Left renal cortex interstitium (tissue), 4 donors: ENCODE measurements around the gene PDGFA. TPM values are rescaled to one million over a fixed set of nuclear protein-coding genes. Genes with fewer than 3 reads are reported as not detected.

Experiments used
- DNase-seq, 4 donors: peaks; one replicate each; pipeline ENCODE4 v3.0.0-alpha.2; 2013; ENCODE audit warnings: low read depth in 4 of 4, low spot score in 2 of 4, missing footprints in 1 of 4
- polyA plus RNA-seq, 4 donors: library from polyadenylated mRNA; unstranded; fragments of 120-200 nt; gene quantifications; one replicate each; pipeline ENCODE4 v1.2.1, GENCODE V29; 2013; ENCODE audit not compliant: insufficient read length in 4 of 4

PDGFA gene
- polyA plus RNA-seq, 4 donors, result 44.5 to 57.8 (median 50.3) TPM

DNA sequence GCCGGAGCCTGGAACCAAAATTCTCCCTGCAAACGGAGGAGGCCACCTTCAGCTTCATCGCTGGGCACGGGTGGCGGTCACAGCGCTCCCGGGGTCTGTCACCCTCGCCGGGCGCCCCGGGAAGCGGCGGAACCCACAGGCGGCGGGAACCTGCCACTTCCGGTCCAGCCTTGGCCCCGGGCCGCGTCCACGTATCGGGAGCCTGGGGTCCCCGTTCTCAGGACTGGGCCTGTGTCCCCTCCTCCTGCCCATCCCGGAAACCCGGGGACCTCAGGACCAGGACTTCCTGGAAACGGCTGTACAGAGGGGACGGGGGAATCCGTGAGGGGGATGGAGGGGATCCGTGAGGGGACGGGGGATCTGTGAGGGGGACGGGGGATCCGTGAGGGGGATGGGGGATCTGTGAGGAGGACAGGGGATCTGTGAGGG, 25.4 kb downstream of the PDGFA start:
- no peak for DNase-seq

DNA sequence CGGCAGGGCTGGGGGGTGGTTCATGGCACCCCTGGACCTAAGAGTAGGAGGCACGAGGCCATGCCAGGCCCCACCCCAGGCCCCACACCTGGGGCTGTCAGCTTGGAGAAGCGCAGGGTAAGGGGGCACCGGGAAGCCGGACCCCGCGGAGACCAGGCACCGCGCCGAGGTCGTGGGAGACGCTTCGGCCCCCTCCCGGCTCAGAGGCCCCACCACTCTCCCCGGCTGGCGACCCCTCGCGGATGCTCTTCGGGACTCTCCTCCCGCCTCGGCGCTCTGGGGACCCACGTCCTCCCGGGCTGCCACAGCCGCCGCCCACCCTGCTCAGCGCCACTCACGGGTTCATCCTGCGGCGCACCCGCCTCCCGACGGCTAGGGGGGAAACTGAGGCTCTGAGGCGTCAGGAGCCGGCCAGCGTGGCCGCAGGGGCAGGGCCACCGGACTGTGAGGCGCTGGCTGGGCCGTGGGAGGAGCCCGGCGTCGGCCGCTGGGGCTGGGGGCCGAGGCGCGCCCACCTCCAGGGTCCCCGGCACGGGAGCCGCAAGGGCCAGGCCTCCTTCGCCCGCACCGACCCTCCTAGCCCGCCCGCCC, 25.9 kb downstream of the PDGFA start:
- DNase-seq, result no peak

DNA sequence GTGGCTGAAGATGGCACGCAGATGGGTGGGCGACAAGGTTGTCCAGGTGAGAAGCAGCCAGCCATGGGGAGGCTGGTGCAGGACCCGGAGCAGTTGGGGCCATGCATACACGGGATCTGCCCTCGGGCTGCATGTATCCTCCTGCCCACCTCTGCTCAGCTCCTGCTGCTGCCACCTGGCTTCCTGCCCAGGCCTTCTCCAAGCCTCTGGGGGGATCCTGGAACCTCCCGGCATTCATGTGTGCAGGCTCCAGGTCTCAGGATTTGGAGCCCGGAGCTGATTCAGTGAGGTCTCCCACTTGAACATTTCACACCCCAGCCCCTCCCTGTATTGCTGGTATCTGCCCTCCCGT, 27.0 kb downstream of the PDGFA start:
- no peak for DNase-seq

GRCh38 chr7:491958-492713, 27.5 kb downstream of the PDGFA start:
- no peak for DNase-seq

DNA sequence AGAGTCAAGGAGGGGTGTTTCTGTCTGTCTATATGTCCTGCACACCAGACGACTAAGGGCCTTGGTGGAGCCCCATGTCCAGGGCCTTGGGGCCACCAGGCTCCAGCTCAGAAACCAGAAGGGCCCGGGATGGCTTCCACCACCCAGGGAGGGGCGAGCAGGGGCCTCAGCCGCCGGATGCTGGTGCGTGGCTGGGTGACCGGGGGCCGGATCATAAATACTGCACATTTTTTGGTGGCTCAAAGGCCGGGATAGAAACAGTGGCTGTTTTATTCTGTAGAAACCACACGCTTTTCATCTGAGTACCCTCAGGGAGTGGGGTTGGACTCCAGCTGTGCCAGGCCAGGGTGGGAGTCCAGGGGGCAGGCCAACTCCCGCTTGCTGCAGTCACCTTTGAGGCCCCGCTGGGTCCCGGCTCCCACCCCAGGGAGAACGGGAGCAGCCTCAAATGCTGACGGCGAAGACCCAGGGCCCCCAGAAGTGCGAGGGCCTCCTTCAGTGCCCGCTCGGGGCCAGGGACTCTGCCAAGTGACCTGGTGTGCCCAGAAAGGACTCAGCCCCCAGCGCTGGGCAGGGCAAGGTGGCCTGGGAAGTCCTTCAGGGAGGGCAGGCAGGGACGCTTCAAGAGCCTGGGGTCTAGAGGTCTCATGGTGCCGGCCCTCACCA, 28.2 kb downstream of the PDGFA start:
- DNase-seq, result no peak

DNA sequence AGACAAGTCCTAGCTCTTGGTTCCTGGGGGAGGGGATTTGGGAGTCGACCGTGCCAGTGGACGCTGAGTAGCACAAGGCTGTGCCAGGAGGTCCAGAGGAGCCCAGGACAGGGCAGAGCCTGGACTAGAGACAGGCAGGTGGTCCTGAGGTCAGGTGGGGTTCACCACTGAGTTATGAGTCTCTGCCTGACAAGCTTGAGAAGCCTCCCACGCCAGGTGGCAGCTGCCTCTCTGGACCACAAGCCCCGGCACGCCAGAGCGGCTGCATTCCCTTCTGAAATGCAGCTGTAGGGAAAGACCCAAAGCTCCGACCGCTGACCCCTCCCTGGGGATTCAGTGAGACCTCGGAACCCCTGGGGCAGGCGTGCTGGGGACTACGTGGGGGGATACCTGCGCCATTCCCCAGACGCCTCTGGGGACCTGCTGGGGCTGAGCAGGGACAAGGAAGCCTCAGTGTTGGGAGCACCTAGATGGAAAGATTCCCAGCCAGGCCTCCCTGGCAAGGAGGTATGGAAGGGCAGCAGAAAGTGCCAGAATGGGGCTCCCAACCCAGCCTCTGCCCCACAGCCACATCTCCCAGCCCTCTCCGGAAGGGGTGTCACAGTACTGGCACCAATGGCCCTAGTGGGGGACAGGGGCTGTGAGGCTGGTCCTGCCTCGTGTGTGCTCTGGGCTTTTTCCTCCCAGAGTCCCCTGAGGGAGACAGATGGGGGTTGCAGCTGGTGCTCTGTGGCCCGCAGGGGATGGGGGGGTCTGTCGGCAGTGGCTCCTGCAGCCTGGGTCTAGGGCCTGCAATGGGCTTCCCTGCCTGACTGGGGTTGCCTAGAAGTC, 29.0 kb downstream of the PDGFA start:
- DNase-seq, result no peak

DNA sequence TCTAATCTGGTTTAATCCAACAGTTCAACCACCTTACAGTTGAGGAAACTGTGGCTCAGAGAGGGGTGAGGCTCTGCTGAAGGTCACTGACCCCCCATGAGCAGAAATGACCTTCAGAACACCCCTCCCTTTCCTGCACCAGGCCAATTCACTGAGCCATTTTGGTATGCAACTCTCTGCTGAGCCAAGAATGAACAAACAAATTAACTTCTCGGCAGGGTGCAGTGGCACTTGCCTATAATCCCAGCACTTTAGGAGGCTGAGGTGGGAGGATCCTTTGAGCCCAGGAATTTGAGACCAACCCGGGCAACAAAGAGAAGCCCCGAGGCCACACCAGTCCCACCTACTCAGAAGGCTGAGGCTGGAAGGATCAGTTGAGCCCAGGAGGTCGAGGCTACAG, 29.8 kb downstream of the PDGFA start:
- no peak for DNase-seq

GRCh38 chr7:486216-486743, 33.4 kb downstream of the PDGFA start:
- DNase-seq, result no peak

DNA sequence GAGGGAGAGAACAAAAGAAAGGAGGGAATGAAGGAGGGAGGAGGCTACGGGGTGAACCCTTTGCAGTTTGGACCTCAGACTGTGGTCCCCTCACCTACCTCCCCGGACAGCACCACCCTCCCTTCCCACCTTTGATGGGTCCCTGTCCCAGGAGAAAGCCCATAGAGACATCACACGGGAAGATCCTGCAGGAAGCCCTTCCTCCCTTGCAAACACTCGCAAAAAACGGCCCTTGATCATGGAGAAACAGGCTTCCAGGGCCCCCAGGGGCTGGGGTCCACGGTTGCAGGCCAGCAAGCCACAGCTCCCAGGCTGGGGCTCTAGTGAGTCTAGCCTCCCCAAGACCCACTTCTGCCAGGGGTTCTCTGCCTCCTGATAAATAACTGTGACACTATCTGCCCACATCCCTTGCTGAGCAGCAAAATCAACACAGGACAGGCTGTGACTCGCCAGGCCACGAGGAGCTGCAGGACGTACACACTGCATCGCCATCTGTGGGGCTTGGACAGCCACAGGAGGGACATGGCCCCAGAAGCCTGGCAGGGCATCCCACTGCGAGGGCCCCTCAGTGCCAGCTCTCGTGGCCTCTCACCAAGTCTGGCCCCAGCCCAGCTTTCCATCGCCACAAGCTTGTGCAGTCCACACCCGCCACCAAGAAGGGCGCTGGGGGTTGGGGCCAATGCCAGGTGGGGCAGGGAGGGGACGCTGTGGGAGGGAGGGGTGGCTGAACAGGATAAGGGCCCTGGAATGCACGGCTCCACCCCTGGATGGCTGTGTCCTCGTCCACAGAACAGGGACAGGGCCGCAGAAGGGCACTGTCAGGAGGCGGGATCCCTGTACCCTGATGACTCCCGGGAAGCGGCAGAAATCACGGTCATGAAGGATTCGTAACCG, 34.2 kb downstream of the PDGFA start:
- DNase-seq, result no peak

DNA sequence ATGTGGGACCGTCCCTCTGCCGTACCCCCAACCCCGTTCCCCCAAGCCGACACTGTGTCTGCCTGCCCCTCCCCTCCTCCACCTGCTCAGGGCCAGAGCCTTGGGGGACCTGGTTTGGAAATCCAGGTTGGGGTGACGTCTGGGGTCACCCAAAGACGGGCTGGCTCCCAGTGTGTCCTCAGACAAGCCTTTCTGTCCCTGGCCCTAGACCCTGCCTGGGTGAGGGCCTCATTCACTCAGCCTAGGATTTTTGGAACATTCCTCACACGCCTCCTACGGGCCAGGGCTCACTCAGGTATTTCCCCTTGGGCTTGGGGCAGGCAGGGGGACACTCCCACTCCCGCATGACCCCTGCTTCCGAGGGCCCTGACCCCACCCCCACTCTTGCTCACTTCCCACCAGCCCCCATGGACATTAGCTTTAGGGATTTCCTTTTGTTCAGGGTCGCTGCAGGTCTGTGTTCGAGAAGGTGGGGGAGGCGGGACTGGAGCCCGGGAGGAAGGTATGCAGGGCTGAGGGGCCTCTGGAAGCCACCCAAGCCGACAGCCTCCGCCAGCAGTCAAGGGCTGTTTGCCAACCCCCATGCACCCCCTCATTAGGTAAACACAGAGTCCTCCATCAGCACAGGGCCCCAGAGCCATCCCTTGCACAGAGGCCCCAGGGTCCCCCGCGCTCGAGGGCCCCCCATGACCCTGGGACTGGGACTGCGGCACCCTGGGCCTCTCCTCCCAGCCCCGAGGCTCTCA, 35.1 kb downstream of the PDGFA start:
- no peak for DNase-seq

DNA sequence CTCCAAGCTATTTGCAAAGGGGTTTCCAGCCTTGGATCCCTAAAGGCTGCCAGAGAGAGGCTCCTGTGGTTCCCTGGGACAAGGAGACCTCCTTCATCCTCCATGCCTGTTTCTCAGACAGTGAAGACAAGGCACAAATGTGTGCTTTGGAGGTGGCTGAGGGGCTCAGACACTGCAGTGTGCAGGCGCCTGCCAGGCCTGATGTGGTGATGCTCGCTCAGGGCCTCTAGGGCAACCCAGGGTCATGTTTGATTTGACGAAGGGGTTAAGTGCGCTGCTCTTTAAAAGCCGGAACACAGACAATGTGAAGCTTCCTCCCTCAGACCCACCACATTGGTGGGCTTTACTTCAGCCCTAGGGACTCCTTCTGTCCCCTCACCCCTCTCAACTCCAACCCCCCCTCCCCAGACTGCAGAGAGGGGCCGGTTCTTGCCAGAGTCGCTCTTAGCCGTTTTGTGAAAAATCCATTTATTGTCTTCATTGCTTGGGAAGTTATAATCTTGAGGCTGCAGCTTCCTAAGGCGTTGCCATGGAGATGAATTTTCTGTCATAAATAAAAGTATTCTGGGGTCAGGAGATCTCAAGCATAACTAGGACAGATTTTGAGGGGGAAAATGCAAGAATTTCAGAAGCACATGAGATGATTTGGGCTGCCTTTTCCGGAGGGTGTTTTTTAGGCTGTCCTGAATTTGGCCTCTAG, 35.8 kb downstream of the PDGFA start:
- DNase-seq, result no peak

- no peak for DNase-seq
Measured at GRCh38 chr7:482521-483083, 37.0 kb downstream of the PDGFA start.

GRCh38 chr7:481219-481930, 38.3 kb downstream of the PDGFA start:
- no peak for DNase-seq

- DNase-seq, result no peak
Measured at GRCh38 chr7:480531-481218, 39.0 kb downstream of the PDGFA start.

DNA sequence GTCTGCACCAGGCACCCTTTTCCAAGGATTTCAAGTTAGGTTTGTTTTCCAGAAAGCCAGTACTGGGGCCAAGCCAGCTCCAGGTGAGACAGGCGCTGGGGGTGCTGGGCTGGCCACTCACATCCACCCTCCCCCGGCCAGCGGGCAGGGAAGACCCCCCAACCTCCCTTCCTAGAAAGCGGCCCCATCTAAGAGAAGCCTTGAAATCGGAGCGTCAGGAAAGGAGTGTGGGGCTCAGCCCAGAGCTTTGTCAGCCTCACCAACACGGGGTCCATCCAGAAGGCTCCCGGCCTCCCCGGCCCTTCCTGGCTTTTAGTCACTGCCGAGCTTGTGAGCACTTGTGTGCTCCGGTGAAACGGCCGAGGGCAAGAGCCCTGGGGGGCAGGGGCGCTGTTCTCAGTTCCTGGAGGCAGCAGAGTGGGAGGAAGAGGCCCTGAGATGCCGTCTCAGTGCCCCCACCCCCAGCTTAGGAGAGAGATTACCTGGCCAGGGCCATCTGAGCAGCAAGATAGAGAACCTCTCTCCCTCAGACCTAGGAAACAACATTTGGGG, 39.6 kb downstream of the PDGFA start:
- no peak for DNase-seq

GRCh38 chr7:479115-479947, 40.3 kb downstream of the PDGFA start:
- DNase-seq, result no peak
